H1 (cell line): Measurements from ENCODE around the gene PRRG2. TPM values are rescaled to one million over a fixed set of nuclear protein-coding genes. Genes with fewer than 3 reads are reported as not detected.

Experiments
- GTF2F1 ChIP-seq: IDR thresholded peaks from 2 replicates; pipeline ENCODE4 v1.6.1; 2012; ENCODE audit warnings: low read depth, low read length, improper control_type of control experiment, borderline replicate concordance
- RXRA ChIP-seq: IDR thresholded peaks from 2 replicates; pipeline ENCODE4 v1.6.1; 2011; ENCODE audit warnings: low read depth, mild to moderate bottlenecking, low read length, moderate library complexity; ENCODE audit not compliant: insufficient read depth
- SIN3A ChIP-seq, 2 experiments: IDR thresholded peaks in 1 of 2; conservative IDR thresholded peaks in 1 of 2; 2 replicates each; pipeline ENCODE4 v1.6.1; 2011 to 2012; ENCODE audit warnings: low read length in 2 of 2, improper control_type of control experiment in 1 of 2, low read depth in 1 of 2, mild to moderate bottlenecking in 1 of 2
- polyA plus RNA-seq, 7 experiments: library from polyadenylated mRNA; depleted of rRNA in 3 of 7; stranded (reverse) in 5 of 7; unstranded in 2 of 7; fragments of >200 nt in 5 of 7; fragments of 200-250 nt in 2 of 7; gene quantifications; 1 replicate in 5 of 7; 2 replicates in 1 of 7; 4 replicates in 1 of 7; pipeline versions ENCODE4 v1.2.1 to v1.2.3, GENCODE V29; 2011 to 2013; ENCODE audit warnings: missing spikeins in 2 of 7, mixed read lengths in 2 of 7
- total RNA-seq: library from RNA; stranded (reverse); fragmentation: NEBNext Ultra II Directional; extraction: Animal tissue kit (Norgen Biotek cat#: 25700); gene quantifications from 2 replicates; pipeline ENCODE4 v1.2.1, GENCODE V29; 2021
- TF ChIP-seq, protein P1 (sequence below): IDR thresholded peaks from 2 replicates; pipeline ENCODE4 v1.6.1; 2011; ENCODE audit warnings: low read depth, mild to moderate bottlenecking, low read length; ENCODE audit not compliant: insufficient read depth

PRRG2 gene
- total and polyA plus RNA-seq, 2 of the 8 experiments (the other 6 are each of a cell fraction or from before 2014, with no cell fraction given) = 4.1 to 5.6 TPM

DNA sequence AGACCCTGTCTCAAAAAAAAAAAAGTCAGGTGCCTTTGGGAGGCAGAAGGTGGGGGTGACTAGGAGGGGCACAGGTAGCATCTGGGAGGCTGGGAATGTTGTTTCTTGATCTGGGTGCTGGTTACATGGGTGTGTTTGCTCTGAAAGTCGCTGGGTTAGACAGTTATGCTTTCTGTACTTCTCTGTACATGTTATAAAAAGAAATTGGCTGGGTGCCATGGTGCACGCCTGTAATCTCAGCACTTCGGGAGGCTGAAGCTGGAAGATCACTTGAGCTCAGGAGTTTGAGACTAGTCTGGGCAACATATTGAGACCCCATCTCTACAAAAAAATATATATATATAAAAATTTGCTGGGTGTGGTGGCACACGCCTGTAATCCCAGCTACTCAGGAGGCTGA, 15.9 kb upstream of the PRRG2 start (continued):
- no peak for TF ChIP-seq GTF2F1
- TF ChIP-seq SIN3A (conservative IDR thresholded peaks at IDR 0.05 in 1 of 2, IDR thresholded peaks at IDR 0.05 in 1 of 2; ENCODE audit: low read depth in 1 of 2, low read length in 2 of 2) = no peak
- TF ChIP-seq, protein P1, sequence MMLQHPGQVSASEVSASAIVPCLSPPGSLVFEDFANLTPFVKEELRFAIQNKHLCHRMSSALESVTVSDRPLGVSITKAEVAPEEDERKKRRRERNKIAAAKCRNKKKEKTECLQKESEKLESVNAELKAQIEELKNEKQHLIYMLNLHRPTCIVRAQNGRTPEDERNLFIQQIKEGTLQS = no peak
- no peak for TF ChIP-seq RXRA
